TTC549 (cell line): ENCODE measurements around the gene ME1.
"Not testable (repeated sequence)": the region's sequence is repeated elsewhere in the genome, so short reads cannot be mapped to it uniquely, and the experiment has no call there.

ENCODE experiments used
- FAIRE-seq: peaks from 2 replicates; lab custom pipeline; 2012; peaks lifted over from hg19 to GRCh38; lab: Jason Lieb, UNC

The ME1 gene

DNA sequence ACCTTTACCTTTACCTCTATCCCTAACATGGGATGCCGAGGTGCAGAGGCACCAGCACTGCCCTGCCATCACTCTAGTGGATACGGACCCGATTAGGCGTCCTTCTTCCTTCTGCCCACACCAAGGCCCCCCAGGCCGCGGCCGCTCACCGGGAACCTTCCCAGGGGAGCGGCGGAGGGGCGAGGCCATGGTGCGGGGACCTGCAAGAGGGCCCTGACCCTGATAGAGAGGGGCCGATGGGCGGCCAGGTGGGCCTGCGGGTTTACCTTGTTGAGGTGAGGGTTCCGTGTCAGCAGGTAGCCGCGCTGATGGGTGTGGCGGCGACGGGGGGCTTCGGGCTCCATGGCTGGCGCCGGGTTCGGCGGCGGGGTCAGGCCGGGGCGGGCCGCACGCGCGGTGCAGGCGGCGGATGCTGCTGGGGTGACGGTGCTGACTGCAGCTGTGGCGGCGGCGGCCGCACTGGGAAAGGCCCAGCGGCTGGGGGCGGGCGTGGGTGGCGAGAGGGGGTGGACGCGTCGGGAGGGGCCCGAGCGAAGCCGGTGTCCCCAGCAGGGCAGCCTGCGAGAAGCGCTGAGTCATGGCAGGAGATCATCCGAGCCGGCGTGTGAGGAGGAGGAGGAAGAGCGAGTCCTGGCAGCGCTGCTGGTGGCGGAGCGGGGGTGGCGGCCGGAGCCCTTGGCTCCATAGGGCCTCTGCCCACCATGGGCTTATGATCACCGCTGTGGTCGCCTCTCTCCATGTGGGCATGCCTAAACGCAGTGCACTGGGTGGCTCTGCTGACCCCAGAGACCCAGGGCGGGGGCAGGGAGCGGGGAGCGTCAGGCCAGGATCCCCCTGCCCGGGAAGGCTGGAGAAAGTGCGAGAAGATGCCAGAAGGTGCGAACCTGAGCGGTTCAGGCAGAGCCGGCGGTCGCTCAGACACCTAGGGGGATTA is at the start of gene ME1:
Gene ME1 (minus strand): TSS at position 441 of the 934 bp plus-strand sequence. CDS start 97 bp downstream, at position 344.
- FAIRE-seq = no peak

DNA sequence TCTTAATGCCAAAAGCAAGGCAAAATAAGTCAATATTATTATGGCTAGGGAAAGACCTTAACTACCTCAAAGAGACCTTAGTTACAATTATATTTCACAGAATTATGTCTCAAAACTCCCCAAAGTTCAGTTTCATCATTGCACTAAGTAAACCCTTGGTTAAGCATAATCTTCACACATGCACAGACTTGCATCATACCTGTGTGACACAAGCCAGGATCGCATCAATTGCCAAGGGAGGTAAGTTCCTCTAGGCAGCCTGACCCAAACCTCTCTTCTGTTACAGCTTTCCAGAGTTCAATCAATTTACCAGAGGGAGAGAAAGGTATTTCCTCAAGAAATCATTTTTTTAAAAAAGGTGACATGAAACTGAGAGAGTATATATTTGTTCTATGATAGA is 49.6 kb upstream of the ME1 start:
- no peak for FAIRE-seq

DNA sequence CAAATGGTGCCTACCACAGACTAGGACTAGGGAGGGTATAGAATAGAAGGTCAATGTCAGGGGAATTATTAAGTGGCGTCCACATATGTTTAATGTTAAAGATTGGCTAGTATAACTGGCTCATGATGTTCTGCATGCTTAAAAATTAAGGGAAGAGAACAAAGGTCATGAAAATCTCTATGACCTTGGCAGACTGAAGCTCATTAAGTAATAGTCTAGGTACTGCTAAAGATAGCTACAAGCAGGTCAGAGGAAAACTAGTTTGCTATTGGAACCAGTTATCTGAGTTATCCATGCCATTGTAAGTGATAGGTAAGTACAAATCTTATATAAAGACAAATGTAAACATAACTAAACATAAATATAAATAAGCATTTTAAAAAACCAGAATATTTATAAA is 48.5 kb upstream of the ME1 start:
- FAIRE-seq = no peak

DNA sequence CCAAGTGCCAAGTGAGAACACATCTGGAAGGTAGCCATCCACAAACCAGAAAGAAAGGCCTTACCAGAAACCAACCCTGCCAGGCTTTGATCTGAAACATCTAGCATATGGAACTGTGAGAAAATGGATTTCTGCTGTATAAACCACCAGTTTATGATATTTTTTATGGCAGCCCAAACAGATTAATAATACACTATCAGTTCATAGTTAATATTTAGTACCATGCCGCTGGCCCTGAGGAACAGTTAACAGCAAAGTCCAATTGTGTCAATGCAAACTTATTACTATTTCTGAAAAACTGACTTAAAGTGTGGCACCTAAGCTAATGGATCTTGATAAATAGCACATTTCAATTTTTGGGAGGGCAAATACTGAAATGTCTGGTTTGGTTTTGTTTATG is 46.1 kb upstream of the ME1 start:
- no peak for FAIRE-seq

DNA sequence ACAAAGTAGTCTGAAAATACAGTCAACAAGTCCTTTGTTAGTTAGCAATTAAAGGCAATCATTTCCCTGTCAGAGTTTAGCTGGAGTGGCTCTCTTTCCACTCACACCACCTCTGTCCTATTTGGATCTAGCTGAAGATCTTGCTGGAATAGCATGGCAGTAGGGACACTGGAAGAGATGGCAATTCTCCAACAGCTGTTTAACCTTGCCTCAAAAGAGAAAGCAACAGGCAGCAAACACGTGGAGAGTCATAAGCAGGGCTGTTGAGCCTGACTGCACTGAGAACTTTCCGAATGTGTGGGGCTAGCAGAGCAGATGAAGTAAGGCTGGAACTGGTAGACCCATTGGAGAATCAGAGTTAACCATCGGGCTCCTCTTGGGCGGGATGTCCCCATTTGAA is 43.5 kb upstream of the ME1 start:
- FAIRE-seq = no peak

DNA sequence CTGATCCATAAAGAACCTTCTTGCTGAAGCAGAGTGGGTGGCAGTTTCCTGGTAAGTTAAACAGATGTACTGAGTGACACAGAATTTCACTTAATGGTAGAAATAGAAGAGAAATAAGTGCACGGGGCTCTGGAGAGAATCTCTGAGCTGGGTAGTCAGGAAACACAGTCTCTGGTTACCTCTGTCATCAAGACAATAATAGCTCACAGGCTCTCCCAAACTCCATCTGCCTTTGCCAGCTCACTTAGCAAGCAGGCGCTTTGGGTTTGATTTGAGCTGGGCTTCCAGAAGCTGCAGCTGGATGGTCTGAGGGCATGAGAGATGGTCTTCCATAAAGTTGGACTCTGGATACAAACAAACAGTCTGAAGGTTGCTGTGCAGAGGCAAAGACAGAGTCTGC is 41.9 kb upstream of the ME1 start:
- FAIRE-seq = no peak

DNA sequence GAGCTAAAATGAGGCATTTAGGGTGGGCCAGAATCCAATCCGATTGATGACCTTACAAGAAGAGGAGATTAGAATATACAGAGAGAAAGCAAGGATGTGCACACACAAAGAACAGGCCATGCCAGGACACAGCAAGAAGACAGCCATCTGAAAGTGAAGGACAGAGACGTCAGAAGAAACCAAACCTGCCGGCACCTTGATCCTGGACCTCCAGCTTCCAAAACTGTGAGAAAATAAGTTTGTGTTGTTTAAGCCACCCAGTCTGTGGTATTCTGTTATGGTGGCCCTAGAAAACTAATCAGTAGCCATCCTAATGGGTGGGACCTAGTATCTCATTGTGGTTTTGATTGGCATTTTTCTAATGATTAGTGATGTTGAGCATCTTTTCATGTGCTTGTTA is 39.7 kb upstream of the ME1 start:
- FAIRE-seq = no peak

DNA sequence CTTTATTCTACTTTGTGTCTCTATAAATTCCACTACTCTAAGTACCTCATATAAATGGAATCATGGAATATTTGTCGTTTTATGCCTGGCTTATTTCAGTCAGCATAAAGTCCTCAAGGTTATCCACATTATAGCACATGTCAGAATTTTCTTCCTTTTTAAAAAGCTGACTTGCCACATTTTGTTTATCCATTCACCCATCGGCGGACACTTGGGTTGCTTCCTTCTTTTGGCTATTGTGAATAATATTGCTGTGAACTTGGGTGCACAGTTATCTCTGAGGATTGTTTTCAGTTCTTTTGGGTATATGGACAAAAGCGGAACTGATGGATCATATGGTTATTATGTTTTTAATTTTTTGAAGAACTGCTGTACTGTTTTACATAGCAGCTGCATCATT is 39.1 kb upstream of the ME1 start:
- no peak for FAIRE-seq

DNA sequence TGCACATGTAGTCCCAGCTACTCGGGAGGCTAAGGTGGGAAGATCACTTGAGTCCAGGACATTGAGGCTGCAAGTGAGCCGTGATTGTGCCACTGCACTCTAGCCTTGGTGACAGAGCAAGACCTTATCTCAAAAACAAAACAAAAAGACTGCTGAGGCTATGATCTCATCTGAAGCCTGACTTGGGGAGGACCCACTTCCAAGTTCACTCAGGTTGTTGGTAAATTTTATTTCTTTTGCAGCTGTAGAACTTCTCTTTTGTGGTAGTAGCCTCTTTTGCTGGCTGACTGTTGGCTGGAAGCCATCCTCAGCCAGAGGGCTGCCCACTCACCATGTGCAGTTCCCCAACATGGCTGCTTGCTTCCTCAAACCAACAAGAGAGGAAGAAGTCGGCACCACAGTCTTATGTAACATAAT is 36.8 kb upstream of the ME1 start:
- FAIRE-seq = no peak

DNA sequence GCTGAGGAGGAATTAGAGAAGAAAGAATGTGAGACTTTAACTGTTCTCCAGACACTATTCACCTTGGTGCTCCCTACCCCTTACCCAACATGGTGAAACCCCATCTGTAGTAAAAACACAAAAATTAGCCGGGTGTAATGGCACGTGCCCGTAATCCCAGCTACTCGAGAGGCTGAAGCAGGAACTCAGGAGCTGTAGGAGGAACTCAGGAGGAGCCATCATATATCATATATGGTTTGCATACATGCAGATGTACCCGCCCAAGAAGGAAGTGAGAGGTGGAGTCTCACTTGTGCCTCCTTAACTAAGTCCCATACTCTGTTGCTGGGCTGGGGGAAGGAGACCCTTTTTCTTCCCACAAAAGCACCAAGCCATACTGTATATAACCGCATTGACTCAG is 35.5 kb upstream of the ME1 start:
- FAIRE-seq = no peak

DNA sequence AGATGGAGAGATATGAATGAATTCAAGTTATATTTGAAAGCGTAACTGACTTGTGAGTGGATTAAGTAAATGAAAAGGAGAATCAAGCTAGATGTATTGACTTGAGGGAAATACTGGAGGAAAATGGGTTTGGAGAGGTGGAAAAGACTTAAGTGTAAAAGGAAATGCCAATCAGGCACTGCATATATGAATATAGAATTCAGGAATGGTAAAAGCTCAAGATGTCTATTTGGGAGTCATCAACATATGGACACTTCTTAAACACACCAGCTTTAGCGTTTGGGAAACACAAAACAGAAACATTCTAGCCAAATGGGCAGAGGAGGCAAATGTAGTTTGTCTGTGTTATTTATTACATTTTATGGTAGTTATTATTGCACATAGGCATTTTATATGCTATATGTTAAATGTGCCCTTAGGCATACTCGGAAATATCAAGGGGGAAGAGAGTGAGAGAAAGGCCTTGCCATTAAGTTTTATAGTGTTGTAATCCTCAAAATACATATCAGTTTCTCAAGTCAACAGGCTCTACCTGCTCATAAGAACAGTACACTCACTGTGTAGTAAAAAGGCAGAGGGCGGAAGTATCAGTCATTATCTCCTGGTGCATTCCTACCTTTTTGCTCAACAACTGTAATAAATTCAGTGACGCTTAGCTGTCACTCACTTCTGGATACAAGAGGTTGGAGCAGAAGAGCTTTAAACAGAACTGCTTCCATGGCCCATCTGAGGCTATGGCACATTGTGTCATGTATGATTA is 33.7 kb upstream of the ME1 start:
- no peak for FAIRE-seq

DNA sequence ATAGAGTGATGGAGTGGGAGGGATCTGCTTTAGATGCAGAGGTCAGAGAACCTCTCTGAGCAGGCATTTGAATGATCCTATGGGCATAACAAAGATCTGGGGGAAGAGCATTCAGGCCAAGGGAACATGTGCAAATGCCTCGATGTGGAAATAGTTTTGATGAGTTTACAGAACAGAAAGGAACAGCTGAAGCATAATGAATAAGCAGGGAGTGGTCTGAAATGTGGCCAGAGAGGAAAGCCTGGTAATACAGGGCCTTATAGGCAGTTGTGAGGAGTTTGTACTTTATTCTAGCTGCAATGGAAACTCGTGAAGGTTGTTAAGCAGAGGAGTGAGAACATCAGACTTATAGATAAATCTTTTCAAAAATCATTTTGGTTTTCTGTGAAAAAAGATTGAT is 33.0 kb upstream of the ME1 start:
- no peak for FAIRE-seq

DNA sequence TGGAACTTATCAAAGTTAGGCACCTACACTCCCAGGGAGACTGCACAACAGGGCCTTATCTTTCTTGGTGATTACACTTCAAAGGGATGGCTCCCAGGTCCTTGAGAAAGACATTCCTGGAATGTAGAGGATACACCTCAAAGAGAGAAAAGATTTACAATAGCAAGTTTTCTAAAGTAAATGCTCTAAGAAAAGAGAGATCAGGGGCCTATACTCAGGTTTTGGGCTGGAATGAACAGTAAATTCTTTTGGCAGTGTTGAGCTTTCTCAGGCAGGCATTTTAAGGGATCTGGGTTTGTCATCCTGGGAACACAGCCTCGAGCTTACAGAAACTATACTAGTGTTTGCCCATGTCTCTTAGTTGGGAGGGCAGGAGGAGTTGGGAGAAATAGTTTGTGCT is 31.7 kb upstream of the ME1 start:
- FAIRE-seq = no peak

DNA sequence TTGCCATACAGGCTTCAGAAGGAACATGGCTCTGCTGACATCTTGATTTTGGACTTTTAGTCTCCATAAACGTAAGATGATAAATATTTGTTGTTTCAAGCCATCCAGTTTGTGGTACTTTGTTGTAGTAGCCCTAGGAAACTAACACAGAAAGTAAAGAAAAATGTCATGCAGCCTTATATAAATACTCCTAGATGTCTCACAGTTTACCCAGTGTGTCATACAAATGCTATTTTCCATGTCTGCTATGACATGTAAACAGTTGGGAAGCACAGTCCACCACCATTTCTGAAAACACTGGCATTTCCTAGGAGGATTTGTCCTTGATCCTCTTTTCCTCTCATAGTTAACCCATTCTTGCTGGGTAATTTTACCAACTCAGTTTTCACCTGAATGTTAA is 30.6 kb upstream of the ME1 start:
- FAIRE-seq = no peak

DNA sequence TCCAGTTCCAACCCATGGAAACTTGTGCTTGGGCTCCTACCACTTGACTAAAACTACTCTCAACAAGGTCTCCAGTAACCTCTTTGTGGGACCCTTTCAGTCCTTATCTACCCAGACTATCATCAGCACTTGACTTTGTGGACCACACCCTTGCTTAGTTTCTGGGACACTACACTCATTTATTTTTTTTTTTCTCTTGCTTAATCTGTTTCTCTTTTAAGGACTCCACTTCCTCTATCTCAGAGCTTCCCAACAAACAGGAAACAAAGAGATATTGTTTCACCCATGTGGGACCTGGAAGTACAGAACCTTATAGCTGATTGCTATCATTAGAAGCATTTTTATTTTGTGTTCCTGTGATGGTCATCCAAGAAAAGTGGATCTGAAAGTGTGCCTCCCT is 28.8 kb upstream of the ME1 start:
- FAIRE-seq = no peak

DNA sequence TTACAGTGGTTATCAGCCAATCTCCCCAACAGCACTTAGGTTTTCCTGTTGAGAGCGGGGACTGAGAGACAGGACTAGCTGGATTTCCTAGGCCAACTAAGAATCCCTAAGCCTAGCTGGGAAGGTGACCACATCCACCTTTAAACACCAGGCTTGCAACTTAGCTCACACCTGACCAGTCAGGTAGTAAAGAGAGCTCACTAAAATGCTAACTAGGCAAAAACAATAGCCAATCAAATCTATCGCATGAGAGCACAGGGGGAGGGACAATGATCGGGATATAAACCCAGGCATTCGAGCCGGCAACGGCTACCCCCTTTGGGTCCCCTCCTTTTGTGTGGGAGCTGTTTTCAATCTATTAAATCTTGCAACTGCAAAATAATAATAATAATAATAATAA is 19.2 kb upstream of the ME1 start:
- not testable (repeated sequence) for FAIRE-seq

DNA sequence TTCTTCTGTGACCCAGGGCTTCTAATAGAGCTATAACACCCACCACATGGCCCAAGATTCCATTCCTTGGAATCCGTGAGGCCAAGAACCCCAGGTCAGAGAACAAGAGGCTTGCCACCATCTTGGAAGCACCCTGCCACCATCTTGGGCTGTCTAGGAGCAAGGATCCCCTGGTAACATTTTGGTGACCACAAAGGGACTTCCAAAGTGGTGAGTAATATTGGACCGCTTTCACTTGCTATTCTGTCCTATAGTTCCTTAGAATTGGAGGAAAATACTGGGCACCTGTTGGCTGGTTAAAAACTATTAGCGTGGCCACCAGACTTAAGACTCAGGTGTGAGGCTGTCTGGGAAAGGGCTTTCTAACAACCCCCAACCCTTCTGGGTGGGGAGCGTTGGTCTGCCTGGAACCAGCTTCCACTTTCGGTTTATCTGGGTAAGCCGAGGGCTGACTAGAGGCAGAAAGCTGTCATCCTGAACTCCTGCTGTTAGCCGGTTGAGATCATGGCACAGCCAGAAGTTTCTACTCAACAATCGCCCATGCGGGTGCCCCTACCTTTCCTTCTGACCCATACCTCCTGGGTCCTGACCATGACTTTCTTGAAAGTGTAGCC is 13.3 kb upstream of the ME1 start:
- FAIRE-seq = not testable (repeated sequence)

DNA sequence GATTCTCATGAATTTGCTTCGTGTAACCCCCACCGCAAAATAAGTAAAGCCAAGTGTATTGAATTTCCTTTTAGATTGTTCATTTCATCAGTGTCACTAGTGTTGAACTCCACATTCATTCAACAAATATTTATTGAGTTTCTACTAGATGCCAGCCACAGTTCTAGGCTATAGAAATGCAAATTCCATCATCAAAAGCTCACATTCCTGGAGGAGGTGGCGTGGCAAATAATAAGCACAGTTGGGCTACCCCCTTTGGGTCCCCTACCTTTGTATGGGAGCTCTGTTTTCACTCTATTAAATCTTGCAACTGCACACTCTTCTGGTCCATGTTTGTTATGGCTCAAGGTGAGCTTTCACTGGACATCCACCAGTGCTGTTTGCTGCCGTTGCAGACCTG is 12.7 kb upstream of the ME1 start:
- no peak for FAIRE-seq

DNA sequence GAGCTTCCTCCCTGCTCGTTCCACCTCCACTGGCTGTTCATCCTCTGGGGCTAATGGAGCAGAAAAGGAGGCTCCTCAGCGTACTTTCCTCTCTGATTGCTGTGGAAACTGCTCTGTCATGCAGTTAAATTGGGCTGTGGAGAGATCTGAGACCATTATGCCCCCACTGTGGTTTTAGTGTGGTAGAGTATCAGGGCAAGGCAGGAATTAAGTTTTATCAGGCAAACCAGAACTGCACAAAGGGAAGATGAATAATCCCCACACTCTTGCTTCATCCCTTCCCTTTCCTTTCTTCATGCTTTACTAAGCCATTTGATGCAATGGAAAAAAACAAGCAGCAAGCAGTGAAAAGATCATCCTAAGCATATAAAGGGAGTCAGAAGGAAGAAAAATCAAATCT is 11.9 kb upstream of the ME1 start:
- FAIRE-seq = no peak

DNA sequence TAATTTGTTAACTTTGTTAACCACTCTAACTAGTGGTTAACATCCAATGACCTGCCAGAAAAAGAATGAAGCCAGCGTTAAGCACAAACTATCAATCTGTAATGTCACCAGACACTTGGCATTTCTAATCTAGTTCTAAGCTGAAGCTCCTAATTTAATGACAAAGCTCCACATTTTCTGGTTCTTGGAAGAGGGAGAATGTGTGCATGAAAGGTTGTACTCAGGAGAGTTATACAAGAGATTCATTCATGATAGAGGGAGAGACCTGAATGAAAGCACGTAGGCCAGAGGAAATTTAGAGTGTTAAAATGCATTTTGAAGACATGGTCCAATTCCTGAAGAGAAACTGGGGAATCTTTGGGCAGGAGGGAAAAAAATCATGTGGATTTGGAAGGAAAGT is 8.3 kb upstream of the ME1 start:
- no peak for FAIRE-seq

DNA sequence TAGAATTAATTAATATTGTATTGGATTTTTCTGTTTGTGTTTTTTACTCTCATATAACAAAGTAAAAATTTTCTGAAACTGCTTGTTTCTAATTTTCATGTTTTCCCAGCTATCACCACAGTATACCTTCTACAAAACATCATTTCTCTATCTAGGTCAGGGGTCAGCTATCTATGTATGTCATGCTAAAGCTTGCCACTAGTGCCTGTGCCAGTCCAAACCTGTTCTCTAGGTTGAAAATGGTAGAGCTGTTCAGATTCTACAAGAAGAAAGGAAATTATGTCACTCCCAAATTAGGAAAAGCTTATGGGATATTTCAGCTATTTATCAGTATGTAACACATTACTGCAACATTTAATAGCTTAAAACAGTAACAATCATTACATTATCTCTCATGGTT is 5.8 kb upstream of the ME1 start:
- no peak for FAIRE-seq

DNA sequence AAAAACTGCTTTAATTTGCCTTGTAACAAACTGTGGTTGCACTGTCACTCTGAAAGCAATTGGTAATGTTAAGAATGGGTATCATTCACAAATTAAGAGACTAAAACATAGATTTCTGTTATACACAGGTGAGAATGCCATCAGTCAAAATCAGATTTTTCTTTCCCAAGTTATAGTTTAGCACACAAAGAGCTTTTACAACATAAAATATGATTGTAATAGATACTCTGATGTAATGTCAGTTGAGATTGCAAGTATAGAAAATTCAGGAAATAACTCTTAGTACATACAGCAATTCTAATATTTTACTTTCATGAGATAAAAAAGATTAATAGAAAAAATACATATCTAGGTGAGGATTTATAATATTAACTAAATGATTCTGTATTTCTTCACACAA is 2.3 kb upstream of the ME1 start:
- FAIRE-seq = no peak

DNA sequence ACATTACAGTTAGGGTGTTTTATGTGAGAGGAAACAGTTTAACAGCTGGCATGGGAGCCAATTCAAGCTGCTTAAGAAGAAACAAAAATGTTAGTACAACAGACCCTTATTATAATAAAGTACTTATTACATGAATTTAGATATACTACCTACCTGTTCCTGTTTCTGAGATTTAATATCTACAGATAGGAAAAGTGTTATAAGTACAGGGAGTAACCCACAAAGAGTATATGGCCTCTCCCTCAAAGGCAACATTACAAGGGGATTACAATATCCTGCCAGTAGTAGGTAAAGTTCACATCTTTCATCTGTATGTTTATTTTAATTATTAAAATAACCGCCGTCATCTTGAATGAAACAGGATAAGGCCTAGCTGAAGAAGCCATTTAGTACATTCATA is 1.8 kb upstream of the ME1 start:
- no peak for FAIRE-seq
